ENCODE measurements around the gene RNASE13.

RNASE13 gene

DNA sequence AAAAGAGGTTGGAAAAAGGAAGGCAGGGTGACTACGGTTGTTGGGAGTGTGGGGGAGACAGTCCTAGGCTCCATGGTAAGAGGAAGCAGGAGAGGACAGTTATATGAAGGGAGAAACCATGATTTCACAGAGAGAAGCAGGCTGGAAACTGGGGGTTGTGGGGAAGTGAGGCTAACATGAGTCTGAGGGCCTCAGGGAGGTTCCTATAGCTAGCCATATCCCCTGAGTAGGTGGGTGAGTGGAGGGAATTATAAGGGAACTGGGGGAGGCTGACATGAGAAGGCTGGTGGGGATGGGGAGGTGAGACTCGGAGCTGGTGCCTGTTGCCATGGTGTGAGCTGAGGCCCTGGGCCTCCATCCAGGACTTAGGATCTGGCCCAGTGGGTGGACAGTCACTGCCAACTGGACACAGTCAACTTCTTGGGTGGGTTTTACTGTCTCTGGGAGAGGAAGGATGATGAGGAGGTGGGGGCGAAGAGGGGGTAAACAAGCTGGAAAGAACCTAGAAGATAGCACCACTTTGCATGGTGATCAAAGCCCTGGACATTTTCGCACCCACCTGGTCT, 1.4 kb downstream of the RNASE13 start:
- H3K27me3 ChIP-seq: no peaks in the 10 kb centered on the region
- no peaks in the 10 kb centered on the region for H4K20me1 ChIP-seq
- no peak overlapping the region for H3K4me3 ChIP-seq
- no peaks in the 10 kb centered on the region for H3K9me3 ChIP-seq
- no peak overlapping the region for H3K4me2 ChIP-seq
- no peak for TF ChIP-seq Cebpa-rat (IDR thresholded peaks at IDR 0.05)
- no peaks in the 10 kb centered on the region for H3K4me1 ChIP-seq
- no peak overlapping the region for H3K9ac ChIP-seq
- no peak overlapping the region for H3K27ac ChIP-seq
- H3K36me3 ChIP-seq: no peaks in the 10 kb centered on the region

GRCh38 chr14:21032326-21033132, 2.1 kb downstream of the RNASE13 start:
- H3K27ac ChIP-seq: no peak overlapping the region
- H3K4me3 ChIP-seq: no peak overlapping the region
- no peaks in the 10 kb centered on the region for H4K20me1 ChIP-seq
- no peaks in the 10 kb centered on the region for H3K9me3 ChIP-seq
- H3K4me1 ChIP-seq: no peaks in the 10 kb centered on the region
- H3K4me2 ChIP-seq: no peak overlapping the region
- H3K27me3 ChIP-seq: no peaks in the 10 kb centered on the region
- TF ChIP-seq Cebpa-rat (IDR thresholded peaks at IDR 0.05): no peak
- H3K9ac ChIP-seq: no peak overlapping the region
- no peaks in the 10 kb centered on the region for H3K36me3 ChIP-seq

DNA sequence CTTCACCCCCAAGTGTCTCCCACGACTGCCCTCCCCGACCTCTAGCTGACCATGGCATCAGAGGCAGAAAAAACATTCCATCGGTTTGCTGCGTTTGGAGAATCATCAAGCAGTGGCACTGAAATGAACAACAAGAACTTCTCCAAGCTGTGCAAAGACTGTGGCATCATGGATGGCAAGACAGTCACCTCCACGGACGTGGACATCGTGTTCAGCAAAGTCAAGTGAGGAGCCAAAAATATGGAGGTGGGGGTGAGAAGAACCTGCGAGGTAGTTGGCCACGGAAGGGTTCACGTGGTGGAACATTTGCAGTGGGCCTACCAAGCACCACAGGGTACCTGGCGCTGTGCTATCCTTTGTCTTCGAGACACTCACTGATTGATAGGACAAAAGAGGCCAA, 4.1 kb downstream of the RNASE13 start:
- Histone ChIP-seq H3K4me2 (no peak overlapping the region), H3K9ac (no peak overlapping the region), H3K4me1 (peaks cover 13% of the 10 kb centered on the region), H3K4me3 (no peak overlapping the region), H4K20me1 (no peaks in the 10 kb centered on the region), H3K27ac (no peak overlapping the region), H3K27me3 (no peaks in the 10 kb centered on the region), H3K36me3 (no peaks in the 10 kb centered on the region), H3K9me3 (no peaks in the 10 kb centered on the region)
- no peak for TF ChIP-seq Cebpa-rat (IDR thresholded peaks at IDR 0.05)

DNA sequence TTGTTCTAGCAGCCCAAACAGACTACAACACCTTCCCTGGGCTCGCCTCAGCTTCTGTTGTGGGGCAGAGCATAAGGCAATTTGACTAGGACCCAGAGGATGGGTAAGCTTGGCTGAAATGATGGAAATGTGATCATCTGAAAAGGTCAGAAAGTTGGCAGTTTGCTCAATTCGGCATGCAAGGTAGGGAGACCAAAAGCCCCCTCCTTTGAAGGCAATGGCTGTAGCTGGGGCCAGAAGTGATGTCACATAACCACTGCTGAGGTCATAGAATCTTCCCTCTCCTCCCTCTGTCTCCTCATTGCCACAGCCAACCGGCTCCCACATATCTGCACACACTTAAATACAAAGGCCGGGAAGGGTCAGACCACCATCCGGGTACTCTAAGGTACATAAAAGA, 4.7 kb downstream of the RNASE13 start, which contains the start of gene TPPP2:
Gene TPPP2 (plus strand): TSS at position 301 of the 400 bp plus-strand sequence. CDS start 365 bp downstream, outside the sequence.
- no peak for TF ChIP-seq Cebpa-rat (IDR thresholded peaks at IDR 0.05)
- no peaks in the 10 kb centered on the region for H4K20me1 ChIP-seq
- no peaks in the 10 kb centered on the region for H3K27me3 ChIP-seq
- H3K36me3 ChIP-seq: no peaks in the 10 kb centered on the region
- H3K4me1 ChIP-seq: peaks cover 13% of the 10 kb centered on the region
- H3K4me2 ChIP-seq: no peak within 1 kb of the TSS
- no peak within 1 kb of the TSS for H3K27ac ChIP-seq
- no peaks in the 10 kb centered on the region for H3K9me3 ChIP-seq
- no peak within 1 kb of the TSS for H3K4me3 ChIP-seq
- H3K9ac ChIP-seq: no peak within 1 kb of the TSS

GRCh38 chr14:21026988-21027315, 7.7 kb downstream of the RNASE13 start:
- no peaks in the 10 kb centered on the region for H3K9me3 ChIP-seq
- no peak for TF ChIP-seq Cebpa-rat (IDR thresholded peaks at IDR 0.05)
- no peaks in the 10 kb centered on the region for H4K20me1 ChIP-seq
- H3K36me3 ChIP-seq: no peaks in the 10 kb centered on the region
- no peak overlapping the region for H3K27ac ChIP-seq
- no peak overlapping the region for H3K4me2 ChIP-seq
- no peak overlapping the region for H3K9ac ChIP-seq
- H3K4me3 ChIP-seq: no peak overlapping the region
- peaks cover 30% of the 10 kb centered on the region for H3K4me1 ChIP-seq
- no peaks in the 10 kb centered on the region for H3K27me3 ChIP-seq

DNA sequence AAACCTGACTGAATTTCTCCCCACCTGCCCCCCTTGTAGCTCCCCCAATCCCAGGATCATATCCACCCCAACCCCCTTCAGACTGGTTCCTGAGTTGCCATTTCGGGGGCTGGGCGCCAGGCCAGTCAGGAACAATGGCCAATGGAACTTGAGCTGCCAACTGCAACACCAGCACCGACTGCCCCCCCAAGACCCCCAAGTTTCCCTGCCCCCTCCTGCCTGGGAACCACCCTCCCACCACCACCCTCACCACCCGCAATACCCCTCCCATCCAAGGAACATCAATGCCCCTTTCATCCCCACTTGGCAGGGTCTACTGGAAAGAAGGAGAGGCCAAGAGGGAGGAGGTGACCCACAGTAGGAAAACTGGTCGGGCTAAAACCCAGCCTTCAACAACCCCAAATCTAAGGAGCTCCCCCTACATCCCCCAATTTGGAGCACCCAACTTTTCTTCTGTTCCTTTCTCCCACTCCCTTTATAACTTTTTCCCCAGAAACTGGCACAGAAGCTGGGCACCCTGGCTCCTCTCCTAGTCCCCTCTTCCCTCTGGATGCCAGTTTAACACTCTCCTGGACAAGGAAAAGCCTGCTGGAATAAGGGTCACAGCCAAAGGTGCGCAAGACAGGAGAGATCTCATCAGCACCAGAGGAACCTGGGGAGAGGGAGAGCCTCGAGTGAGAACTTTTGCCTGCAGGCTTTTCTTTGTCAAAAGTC, 8.2 kb downstream of the RNASE13 start:
- Histone ChIP-seq H3K36me3 (0 out of 2 replicates have a peak, but pooled peaks cover 2% of the 10 kb centered on the region), H4K20me1 (no peaks in the 10 kb centered on the region), H3K9me3 (no peaks in the 10 kb centered on the region), H3K4me3 (no peak overlapping the region), H3K27ac (no peak overlapping the region), H3K9ac (no peak overlapping the region), H3K4me1 (peaks cover 30% of the 10 kb centered on the region), H3K27me3 (no peaks in the 10 kb centered on the region), H3K4me2 (peak overlapping the region; percentile 94)
- TF ChIP-seq Cebpa-rat (IDR thresholded peaks at IDR 0.05): no peak

DNA sequence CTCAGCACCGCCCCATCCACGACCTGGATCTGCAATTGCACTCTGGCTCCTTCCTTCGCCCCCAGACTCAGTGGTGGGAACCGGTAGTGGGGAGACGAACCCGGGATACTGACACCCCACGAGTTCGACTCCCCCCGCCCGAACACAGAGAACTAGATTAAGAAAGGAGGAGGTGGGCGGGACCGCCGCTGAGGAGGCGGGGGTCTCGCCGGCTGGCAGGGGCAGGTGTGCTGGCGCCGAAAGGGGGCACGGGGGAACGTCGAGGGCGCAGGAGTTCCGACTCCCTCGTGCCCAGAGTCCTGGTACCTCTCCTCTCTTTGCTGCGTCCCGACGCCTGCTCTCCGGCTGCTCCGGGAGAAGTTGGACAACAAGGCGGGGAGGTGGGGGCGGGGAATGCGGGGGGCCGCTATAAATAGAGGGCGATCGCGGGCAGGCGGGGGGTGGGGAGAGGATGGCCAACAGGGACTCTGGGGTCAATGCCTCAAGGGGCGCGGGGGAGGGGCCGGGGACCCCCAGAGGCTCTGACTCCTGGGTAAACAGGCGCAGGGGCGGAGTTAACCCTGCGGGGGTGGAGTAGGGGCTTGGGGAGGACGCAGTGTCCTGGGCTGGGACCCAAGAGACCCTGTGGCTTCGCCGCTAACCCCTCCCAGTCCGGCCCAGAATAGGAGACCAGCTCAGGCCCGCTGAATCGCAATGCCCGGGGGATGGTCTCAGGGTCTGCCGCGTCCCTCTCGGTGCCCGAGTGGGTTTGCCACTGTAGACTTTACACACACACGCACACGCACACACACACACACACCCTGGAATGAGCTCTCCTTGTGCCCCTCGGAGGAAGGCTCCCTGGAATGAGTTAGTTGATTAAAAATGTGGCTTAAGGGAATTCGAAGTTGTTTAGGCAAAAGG, 9.0 kb downstream of the RNASE13 start:
- Histone ChIP-seq H3K4me3 (peak overlapping the region; percentile 78), H3K27ac (no peak overlapping the region), H3K9me3 (no peaks in the 10 kb centered on the region), H3K4me2 (peak overlapping the region; percentile 94), H3K36me3 (0 out of 2 replicates have a peak, but pooled peaks cover 6% of the 10 kb centered on the region), H4K20me1 (no peaks in the 10 kb centered on the region), H3K9ac (peak overlapping the region; percentile 53), H3K27me3 (no peaks in the 10 kb centered on the region), H3K4me1 (peaks cover 30% of the 10 kb centered on the region)
- no peak for TF ChIP-seq Cebpa-rat (IDR thresholded peaks at IDR 0.05)

DNA sequence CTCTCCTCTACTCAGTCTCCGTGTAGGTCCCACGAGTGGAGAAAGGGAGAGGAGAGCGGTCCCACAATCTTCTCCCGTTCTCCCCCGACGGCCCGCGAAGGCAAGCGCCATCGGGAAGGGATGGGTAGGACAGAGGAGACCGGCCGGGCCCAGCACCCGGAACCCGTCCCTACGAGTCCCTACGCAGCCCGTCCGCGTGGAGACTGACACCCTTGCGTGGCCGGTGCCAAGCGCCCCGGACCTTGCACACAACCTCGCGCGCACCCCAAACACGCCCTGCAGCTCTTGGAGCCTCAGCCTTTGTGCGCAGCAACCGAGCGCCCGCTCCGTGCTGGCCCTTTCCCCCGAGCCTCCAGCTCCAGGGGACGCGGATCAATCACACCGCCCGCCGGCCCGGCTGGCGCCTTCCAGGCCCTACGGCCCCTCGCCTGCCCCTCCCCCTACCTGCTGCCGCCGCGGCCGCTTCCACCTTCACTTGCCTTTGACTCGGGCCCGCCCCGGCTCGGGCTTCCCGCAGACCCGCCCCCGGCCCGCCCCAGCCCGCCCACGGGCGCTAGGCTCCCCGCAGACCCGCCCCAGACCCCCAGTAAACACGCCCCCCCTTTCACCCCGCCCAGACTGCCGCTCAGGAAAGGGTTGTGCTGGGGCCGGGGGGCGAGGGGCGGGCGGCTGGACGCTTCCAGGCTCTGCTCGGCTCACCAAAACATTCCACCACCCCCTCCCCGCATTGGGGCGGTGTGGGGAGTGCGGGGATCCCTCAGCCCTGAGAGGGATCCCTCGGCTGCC, 9.8 kb downstream of the RNASE13 start, which contains the start of gene NDRG2:
Gene NDRG2 (minus strand): TSS at position 477 of the 786 bp plus-strand sequence. CDS start 1,746 bp downstream, outside the sequence.
- H4K20me1 ChIP-seq: no peaks in the 10 kb centered on the region
- TF ChIP-seq Cebpa-rat (IDR thresholded peaks at IDR 0.05): no peak
- peak within 1 kb of the TSS; percentile 94 for H3K4me2 ChIP-seq
- no peaks in the 10 kb centered on the region for H3K27me3 ChIP-seq
- peak within 1 kb of the TSS; percentile 73 for H3K27ac ChIP-seq
- peak within 1 kb of the TSS; percentile 78 for H3K4me3 ChIP-seq
- peaks cover 30% of the 10 kb centered on the region for H3K4me1 ChIP-seq
- H3K9ac ChIP-seq: peak within 1 kb of the TSS; percentile 82
- 0 out of 2 replicates have a peak, but pooled peaks cover 6% of the 10 kb centered on the region for H3K36me3 ChIP-seq
- H3K9me3 ChIP-seq: no peaks in the 10 kb centered on the region
